Kidney (tissue), 14 donors: ENCODE data around the gene ERFE. TPM values are rescaled to one million over a fixed set of nuclear protein-coding genes. Genes with fewer than 3 reads are reported as not detected.

Experiments used
- DNase-seq, 5 donors: peaks; one replicate each; pipeline ENCODE4 v3.0.0-alpha.2; 2013 to 2020
- FAIRE-seq: peaks from 2 replicates; lab custom pipeline; 2012; peaks lifted over from hg19 to GRCh38; lab: Jason Lieb, UNC
- H3K27ac ChIP-seq, 2 donors: one replicate each; pipeline ENCODE4 v1.7.0; 2013; ENCODE audit warnings: low read depth in 2 of 2, low read length in 2 of 2, inconsistent platforms in 1 of 2
- H3K27me3 ChIP-seq: one replicate; pipeline ENCODE4 v1.7.1; 2013; ENCODE audit warnings: low read length, inconsistent platforms; ENCODE audit not compliant: control insufficient read depth, insufficient read depth
- H3K36me3 ChIP-seq, 3 donors: one replicate each; pipeline versions ENCODE4 v1.7.0 to v1.7.1; 2013; ENCODE audit warnings: low read length in 3 of 3, control low read depth in 1 of 3, inconsistent platforms in 1 of 3; ENCODE audit not compliant: insufficient read depth in 3 of 3, control insufficient read depth in 2 of 3
- H3K4me1 ChIP-seq, 3 donors: one replicate each; pipeline versions ENCODE4 v1.7.0 to v1.7.1; 2013; ENCODE audit warnings: low read length in 3 of 3, inconsistent platforms in 1 of 3, low read depth in 1 of 3; ENCODE audit not compliant: control insufficient read depth in 2 of 3, insufficient read depth in 2 of 3
- H3K4me3 ChIP-seq, 3 donors: one replicate each; pipeline versions ENCODE4 v1.7.0 to v1.8.1; 2013; ENCODE audit warnings: low read length in 3 of 3, control low read depth in 1 of 3, inconsistent platforms in 1 of 3
- H3K9ac ChIP-seq, 3 donors: one replicate each; pipeline versions ENCODE4 v1.7.0 to v1.7.1; 2013; ENCODE audit warnings: low read length in 3 of 3, control low read depth in 1 of 3, inconsistent platforms in 1 of 3
- H3K9me3 ChIP-seq, 3 donors: one replicate each; pipeline versions ENCODE4 v1.7.0 to v1.7.1; 2013; ENCODE audit warnings: low read length in 3 of 3, control low read depth in 1 of 3, inconsistent platforms in 1 of 3; ENCODE audit not compliant: control insufficient read depth in 2 of 3, insufficient read depth in 1 of 3
- intact Hi-C: fragments of 100-400 bp; cut with DNase I; formaldehyde crosslinking; loops from one replicate; pipeline ENCODE4 v1.11.1; 2022
- polyA plus RNA-seq: library from polyadenylated mRNA; stranded (reverse); fragments of 350-450 nt; fragmentation: Illumina TruSeq; extraction: RNeasy Lipid Tissue Mini Kit (QIAGEN cat#74804); gene quantifications from one replicate; pipeline ENCODE4 v1.2.3, GENCODE V29; 2014; ENCODE audit warnings: low read depth, low replicate concordance; ENCODE audit not compliant: insufficient read depth
- total RNA-seq: library from RNA; stranded (reverse); fragmentation: NEBNext Ultra II Directional; extraction: Animal tissue kit (Norgen Biotek cat#: 25700); gene quantifications from one replicate; pipeline ENCODE4 v1.2.1, GENCODE V29; 2021
- TF ChIP-seq, protein P1 (sequence below): IDR thresholded peaks from 3 replicates; pipeline ENCODE4 v1.5.1; 2012; ENCODE audit warnings: mild to moderate bottlenecking, moderate library complexity, borderline replicate concordance; ENCODE audit not compliant: insufficient read depth; ENCODE audit errors: extremely low read depth
- donor health status: control.
- donor health status: control.
- donor health status: control.
- donor health status: control.
- donor health status: control.
- donor health status: DM: yes; HTN: yes; CAD: no.
- donor health status: Normal renal cell carcinoma (clear cell type).

Gene ERFE
- total and polyA plus RNA-seq, 2 donors from 2014 or later: 1.6 to 61.4 TPM

DNA sequence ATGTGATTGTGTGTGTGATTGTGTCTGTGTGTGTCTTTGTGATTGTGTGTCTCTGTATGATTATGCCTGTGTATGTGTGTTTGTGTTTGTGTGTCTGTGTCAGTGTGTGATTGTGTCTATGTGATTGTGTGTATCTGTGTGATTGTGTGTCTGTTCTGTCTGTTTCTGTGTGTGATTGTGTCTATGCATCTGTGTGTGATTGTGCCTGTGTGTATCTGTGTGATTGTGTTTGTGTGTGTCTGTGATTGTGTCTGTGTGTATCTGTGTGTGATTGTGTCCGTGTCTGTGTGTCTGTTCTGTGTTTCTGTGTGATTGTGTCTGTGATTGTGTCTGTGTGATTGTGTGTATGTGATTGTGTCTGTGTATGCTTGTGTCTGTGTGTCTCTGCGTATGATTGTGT, 32.4 kb upstream of the ERFE start:
- H3K27me3 ChIP-seq: no peaks in the 10 kb centered on the region
- H3K27ac ChIP-seq: no peak overlapping the region
- intact Hi-C loops: no loop called here
- no peak overlapping the region for H3K4me3 ChIP-seq
- no peak for DNase-seq
- H3K4me1 ChIP-seq: peaks cover 0 to 4% (median 3%) of the 10 kb centered on the region in 3 donors
- TF ChIP-seq, protein P1, sequence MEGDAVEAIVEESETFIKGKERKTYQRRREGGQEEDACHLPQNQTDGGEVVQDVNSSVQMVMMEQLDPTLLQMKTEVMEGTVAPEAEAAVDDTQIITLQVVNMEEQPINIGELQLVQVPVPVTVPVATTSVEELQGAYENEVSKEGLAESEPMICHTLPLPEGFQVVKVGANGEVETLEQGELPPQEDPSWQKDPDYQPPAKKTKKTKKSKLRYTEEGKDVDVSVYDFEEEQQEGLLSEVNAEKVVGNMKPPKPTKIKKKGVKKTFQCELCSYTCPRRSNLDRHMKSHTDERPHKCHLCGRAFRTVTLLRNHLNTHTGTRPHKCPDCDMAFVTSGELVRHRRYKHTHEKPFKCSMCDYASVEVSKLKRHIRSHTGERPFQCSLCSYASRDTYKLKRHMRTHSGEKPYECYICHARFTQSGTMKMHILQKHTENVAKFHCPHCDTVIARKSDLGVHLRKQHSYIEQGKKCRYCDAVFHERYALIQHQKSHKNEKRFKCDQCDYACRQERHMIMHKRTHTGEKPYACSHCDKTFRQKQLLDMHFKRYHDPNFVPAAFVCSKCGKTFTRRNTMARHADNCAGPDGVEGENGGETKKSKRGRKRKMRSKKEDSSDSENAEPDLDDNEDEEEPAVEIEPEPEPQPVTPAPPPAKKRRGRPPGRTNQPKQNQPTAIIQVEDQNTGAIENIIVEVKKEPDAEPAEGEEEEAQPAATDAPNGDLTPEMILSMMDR: no peak
- no peak overlapping the region for H3K9ac ChIP-seq
- no peak for FAIRE-seq
- peaks cover 0 to 4% (median 0%) of the 10 kb centered on the region in 3 donors for H3K9me3 ChIP-seq
- H3K36me3 ChIP-seq: no peaks in the 10 kb centered on the region

GRCh38 chr2:238126775-238127164, 32.0 kb upstream of the ERFE start:
- H3K9ac ChIP-seq: no peak overlapping the region
- FAIRE-seq: no peak

GRCh38 chr2:238127165-238128060, 31.4 kb upstream of the ERFE start:
- Histone ChIP-seq H3K4me3 (peak overlapping the region in 1 of 3 donors; percentile 22), H3K9ac (no peak overlapping the region), H3K27me3 (no peaks in the 10 kb centered on the region), H3K9me3 (peaks cover 0 to 4% (median 0%) of the 10 kb centered on the region in 3 donors), H3K4me1 (peaks cover 0 to 4% (median 3%) of the 10 kb centered on the region in 3 donors), H3K36me3 (no peaks in the 10 kb centered on the region), H3K27ac (no peak overlapping the region)
- TF ChIP-seq, protein P1: no peak
- DNase-seq (peak; percentile 69 to 86 (median 74)), FAIRE-seq (no peak)
- intact Hi-C loops: no loop called here

More at GRCh38 chr2:238126775-238127164, 32.0 kb upstream of the ERFE start:
- H3K9me3 ChIP-seq: peaks cover 0 to 4% (median 0%) of the 10 kb centered on the region in 3 donors
- peaks cover 0 to 4% (median 3%) of the 10 kb centered on the region in 3 donors for H3K4me1 ChIP-seq
- H3K4me3 ChIP-seq: peak overlapping the region in 1 of 3 donors; percentile 22
- no peaks in the 10 kb centered on the region for H3K27me3 ChIP-seq
- no peaks in the 10 kb centered on the region for H3K36me3 ChIP-seq
- TF ChIP-seq, protein P1: no peak
- no peak for DNase-seq
- H3K27ac ChIP-seq: no peak overlapping the region
- intact Hi-C loops: no loop called here
